Ramos (cell line): ENCODE measurements around the gene CCNJL.

ENCODE experiments used
- in situ Hi-C: fragments of 300-500 bp; cut with MboI; formaldehyde crosslinking; loops from one replicate; pipeline ENCODE4 v1.14.3; 2022; ENCODE audit warnings: low sequenced_read_pairs; ENCODE audit not compliant: unreplicated experiment

The CCNJL gene

DNA sequence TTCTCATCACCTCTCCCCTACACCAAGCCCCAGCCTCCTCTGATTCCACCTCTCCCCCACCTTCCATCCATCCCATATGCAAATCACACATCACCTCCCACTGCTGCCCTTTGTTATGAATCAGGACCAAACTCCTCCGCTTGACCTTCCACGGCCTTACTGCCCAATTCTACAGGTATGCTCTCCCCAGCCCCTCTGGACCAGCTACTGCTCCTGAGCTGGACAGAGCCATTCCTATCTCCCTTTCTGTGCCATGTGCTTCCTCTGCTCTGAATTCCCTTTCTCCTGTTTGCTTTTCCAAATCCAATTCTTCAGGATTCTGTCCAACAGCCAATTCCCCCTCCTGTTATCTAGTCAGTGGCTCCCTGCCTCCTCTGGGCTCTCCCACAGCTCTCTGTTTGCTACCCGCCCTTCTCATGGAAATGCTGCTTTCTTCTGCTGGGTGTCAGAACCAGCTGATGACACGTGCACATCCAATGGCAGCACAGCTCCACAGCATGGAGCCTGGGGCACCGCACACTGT lies 74.7 kb downstream of the CCNJL start:
- in situ Hi-C loops, result no loop called here

DNA sequence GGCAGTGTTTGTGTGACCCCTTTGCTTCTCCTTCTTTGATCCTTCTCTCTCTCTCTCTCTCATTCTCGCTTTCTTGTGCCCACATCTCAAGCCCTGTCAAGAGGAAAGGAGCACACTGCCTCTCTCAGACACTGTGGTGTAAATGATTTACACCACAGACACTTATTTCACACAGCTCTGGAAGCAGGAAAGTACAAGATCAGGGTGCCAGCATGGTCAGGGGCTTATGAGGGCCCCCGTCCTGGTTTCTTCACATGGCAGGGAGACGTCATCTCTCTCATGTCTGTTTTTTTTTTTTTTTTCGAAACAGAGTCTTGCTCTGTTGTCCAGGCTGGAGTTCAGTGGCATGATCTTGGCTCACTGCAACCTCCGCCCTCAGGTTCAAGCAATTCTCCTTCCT lies 76.6 kb downstream of the CCNJL start:
- in situ Hi-C loops, result no loop called here

DNA sequence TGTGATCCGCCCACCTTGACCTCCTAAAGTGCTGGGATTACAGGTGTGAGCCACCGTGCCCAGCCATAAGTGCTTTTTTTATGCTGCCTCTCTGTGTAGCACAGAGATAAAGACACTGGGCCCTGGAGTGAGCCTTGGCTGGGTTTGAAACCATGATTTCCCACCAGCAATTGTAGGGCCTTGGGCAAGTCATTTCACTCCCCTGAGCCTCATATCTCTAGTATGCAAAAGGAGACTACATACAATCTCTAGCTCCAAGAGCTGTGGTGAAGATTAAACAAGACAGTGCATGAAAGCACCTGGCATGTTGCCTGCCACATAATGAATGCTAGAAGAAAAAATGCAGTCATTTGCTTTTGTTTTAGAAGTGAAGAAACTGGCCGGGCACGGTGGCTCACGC lies 79.1 kb downstream of the CCNJL start:
- in situ Hi-C loops, result no loop called here

GRCh38 chr5:160231783-160232342 lies 80.5 kb downstream of the CCNJL start:
- in situ Hi-C loops, result no loop called here

DNA sequence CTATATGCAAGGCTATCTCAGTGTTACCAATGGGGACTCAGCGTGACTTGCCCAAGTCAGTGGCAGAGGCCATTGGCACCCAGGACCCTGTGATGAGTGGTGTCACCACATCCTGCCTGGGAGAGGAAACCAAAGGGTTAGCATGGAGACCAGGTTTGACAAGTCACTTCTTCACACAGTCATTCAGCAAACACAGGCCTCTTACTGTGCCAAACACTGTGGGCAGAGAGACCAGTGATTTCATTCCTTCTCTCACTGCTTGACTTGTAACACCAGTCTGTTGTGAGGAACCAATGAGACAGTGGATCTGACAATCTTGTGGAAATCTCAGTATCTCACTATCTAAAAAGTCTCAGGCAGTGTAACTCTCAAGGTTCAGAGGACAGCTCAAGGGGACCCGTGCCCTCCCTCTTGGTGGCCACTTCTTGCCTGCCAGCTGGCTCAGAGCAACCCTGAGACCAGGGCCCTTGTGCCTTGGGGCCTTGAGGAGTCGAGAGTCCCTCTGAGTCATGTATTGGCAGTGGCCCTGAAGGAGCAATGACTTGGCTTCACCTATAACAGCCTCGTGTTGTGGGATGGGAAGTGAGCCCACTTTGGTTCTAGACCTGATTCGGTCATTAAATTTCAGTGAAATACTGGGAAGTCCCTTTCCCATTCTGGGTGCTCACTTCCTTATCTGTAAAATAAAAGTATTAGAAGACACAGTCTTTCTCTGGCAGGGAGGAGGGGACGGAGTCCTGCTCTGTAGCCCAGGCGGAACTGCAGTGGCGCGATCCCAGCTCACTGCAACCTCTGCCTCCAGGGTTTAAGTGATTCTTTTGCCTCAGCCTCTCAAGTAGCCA lies 81.5 kb downstream of the CCNJL start:
- in situ Hi-C loops, result no loop called here

DNA sequence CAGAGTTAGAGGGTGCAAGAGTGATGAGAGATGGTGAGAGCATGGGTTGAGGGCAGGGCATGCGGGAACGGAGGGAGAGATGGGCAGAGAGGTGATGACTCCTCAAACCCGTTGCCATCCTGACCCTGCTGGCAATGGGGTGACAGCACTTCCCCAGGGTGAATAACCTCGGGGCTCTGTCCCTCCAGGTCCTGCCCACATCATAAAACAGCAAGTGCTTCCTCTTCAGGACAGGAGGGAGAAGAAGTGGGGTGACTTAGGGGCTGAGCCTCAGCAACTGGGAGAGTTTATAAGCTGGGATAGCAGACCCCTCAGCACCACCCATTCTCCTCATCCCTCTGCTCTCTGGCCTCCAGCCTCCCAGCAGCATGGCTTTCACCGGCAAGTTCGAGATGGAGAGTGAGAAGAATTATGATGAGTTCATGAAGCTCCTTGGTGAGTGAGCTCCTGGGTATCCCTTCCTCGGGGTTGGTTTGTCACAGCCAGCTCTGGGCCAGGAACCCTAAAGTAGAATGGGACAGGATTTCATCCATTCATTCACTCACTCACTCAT lies 83.1 kb downstream of the CCNJL start, which contains the start of gene FABP6:
Gene FABP6, plus strand, starts transcription at position 317 of the 553 bp plus-strand sequence. Its CDS starts 52 bp downstream, at position 369.
- in situ Hi-C loops, result no loop called here

DNA sequence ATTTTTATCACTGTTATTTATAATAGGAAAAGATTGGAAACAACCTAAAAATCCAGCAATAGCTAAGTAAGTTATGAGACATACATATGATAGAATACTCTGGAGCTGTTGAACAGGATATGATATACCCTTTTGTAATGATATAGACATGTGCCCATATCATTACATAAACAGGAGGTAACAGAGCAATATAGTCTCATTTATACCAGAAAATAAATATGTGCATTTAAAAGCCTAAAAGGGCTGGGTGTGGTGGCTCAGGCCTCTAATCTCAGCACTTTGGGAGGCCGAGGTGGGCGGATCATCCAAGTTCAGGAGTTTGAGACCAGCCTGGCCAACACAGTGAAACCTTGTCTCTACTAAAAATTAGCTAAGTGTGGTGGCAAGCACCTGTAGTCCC lies 85.4 kb downstream of the CCNJL start:
- in situ Hi-C loops, result no loop called here

DNA sequence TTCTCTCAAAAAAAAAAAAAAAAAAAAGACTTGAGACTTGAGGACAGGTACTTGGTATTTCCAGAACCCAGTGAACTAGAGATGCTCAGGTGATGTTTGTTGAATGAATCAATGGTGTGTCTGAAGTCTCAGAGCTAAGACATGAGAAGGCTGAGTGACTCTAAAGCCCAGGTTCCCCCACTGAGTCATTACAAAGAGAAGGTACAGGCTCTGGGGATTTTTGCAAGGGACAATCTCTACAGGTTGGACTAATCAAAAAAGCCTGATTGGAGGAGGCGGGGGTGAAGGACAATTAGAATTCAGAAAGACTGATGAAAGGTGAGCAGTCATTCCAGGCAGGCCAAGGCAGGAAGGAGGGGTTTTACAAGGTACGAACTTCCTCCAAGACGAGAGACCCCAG lies 91.3 kb downstream of the CCNJL start:
- in situ Hi-C loops, result no loop called here

DNA sequence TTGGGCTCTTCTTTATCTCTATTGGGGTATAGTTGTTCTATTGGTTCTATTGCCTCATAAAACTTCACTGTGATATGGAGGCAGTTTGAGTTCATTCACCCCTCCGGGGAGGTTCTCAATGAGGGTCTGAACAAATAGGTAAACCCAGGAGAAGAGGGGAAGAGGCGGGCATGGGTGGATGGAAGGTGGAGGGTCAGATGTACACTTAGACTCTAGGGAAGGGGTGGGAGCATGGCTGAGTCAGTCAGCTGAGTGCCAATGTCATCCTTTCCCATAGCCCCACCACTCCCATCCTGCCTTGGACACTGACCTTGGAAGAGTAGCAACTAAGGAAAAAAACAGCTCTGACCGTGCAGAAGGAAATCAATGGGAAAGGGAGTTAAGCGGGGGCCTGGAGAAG lies 93.0 kb downstream of the CCNJL start:
- in situ Hi-C loops, result no loop called here

DNA sequence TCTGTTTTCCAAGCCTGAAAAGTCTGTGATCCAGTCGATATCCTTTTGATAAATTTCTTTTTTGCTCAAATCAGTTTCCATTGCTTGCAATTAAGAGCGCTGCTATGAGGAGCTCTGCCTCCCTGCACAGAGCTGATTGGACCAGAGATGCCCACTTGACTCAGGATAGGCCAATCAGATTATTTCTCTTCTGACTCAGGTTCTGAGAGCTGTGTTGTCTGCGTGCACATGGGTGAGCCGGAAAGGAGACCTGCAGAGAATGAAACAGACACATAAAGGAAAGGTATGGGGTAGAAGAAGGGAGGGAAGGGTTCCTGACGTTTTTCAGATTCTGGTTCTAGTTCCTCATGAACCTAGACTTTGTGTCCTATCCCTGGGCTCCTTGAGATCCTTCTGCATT lies 98.8 kb downstream of the CCNJL start:
- in situ Hi-C loops, result no loop called here

- in situ Hi-C loops, result no loop called here
Measured at GRCh38 chr5:160211352-160211751, 101.0 kb downstream of the CCNJL start.

- in situ Hi-C loops, result no loop called here
Measured at GRCh38 chr5:160210606-160211005, 101.8 kb downstream of the CCNJL start.

GRCh38 chr5:160209917-160210316 lies 102.4 kb downstream of the CCNJL start:
- in situ Hi-C loops, result no loop called here

- in situ Hi-C loops, result no loop called here
Measured at GRCh38 chr5:160207061-160207460, 105.3 kb downstream of the CCNJL start.
